IMR-90 (cell line): ENCODE data around the gene PGRMC1. TPM values are rescaled to one million over a fixed set of nuclear protein-coding genes. Genes with fewer than 3 reads are reported as not detected.

Experiments
- ATAC-seq: fragments of 200-7000 bp; cut with Tn5 transposase; 2 replicates; pipeline ENCODE4 v1.9.1; 2020; ENCODE audit warnings: low read depth, mild to moderate bottlenecking, moderate library complexity
- BruUV-seq: library from RNA; stranded (reverse); fragments of 400-500 nt; replicated peaks from 2 replicates; lab custom pipeline; 2021; lab: Mats Ljungman, UMichigan
- CTCF ChIA-PET: fragments of 300-600 bp; formaldehyde crosslinking; extraction: SDS; loops from one replicate; lab custom pipeline; 2021; ENCODE audit warnings: antibody characterized with exemption; lab: Yijun Ruan, JAX
- POLR2A ChIA-PET: fragments of 300-600 bp; sonication (Branson Sonifier 250); formaldehyde crosslinking; loops from one replicate; lab custom pipeline; 2022; ENCODE audit warnings: antibody characterized with exemption; ENCODE audit not compliant: unreplicated experiment; lab: Charles Lee
- DNase-seq: peaks from one replicate; pipeline ENCODE4 v3.0.0; 2013
- H2AFZ ChIP-seq: replicated peaks from 2 replicates; pipeline ENCODE3; 2013; ENCODE audit warnings: low read length, mild to moderate bottlenecking; ENCODE audit not compliant: poor library complexity
- H2AK5ac ChIP-seq: 2 replicates; pipeline ENCODE4 v1.6.1; 2013; ENCODE audit warnings: low read depth, low read length, inconsistent platforms
- H2AK9ac ChIP-seq: replicated peaks from 2 replicates; pipeline ENCODE3; 2013; ENCODE audit warnings: mild to moderate bottlenecking, low read depth, low read length, moderate library complexity; ENCODE audit not compliant: poor library complexity
- H2BK120ac ChIP-seq: 2 replicates; pipeline ENCODE4 v1.6.1; 2013; ENCODE audit warnings: low read depth, low read length, inconsistent platforms
- H2BK15ac ChIP-seq: 3 replicates; pipeline ENCODE4 v1.6.1; 2013; ENCODE audit warnings: low read depth, low read length, inconsistent platforms
- H2BK20ac ChIP-seq: 2 replicates; pipeline ENCODE4 v1.6.1; 2013; ENCODE audit warnings: low read depth, mild to moderate bottlenecking, inconsistent platforms, low read length, moderate library complexity
- H2BK5ac ChIP-seq: 2 replicates; pipeline ENCODE4 v1.6.1; 2013; ENCODE audit warnings: mild to moderate bottlenecking, low read depth, low read length, inconsistent platforms; ENCODE audit not compliant: poor library complexity, severe bottlenecking
- H3K14ac ChIP-seq: replicated peaks from 2 replicates; pipeline ENCODE4 v1.6.1; 2013; ENCODE audit warnings: low read depth, low read length, inconsistent platforms
- H3K18ac ChIP-seq: 2 replicates; pipeline ENCODE4 v1.6.1; 2013; ENCODE audit warnings: low read depth, low read length, control low read depth
- H3K23ac ChIP-seq: 2 replicates; pipeline ENCODE4 v1.6.1; 2013; ENCODE audit warnings: low read depth, low read length, inconsistent platforms
- H3K27ac ChIP-seq: 2 replicates; pipeline ENCODE4 v1.5.1; 2013; ENCODE audit warnings: mild to moderate bottlenecking, control low read depth, low read length; ENCODE audit not compliant: insufficient read depth
- H3K27me3 ChIP-seq: 2 replicates; pipeline ENCODE4 v1.6.1; 2013; ENCODE audit warnings: low read length; ENCODE audit not compliant: control insufficient read depth, insufficient read depth
- H3K36me3 ChIP-seq: 2 replicates; pipeline ENCODE4 v1.6.1; 2013; ENCODE audit warnings: low read length, mixed read lengths; ENCODE audit not compliant: control insufficient read depth, insufficient read depth
- H3K4ac ChIP-seq: 2 replicates; pipeline ENCODE4 v1.6.1; 2013; ENCODE audit warnings: low read depth, low read length, inconsistent platforms
- H3K4me1 ChIP-seq: 2 replicates; pipeline ENCODE4 v1.6.1; 2013; ENCODE audit warnings: low read length, mixed read lengths; ENCODE audit not compliant: control insufficient read depth, insufficient read depth
- H3K4me2 ChIP-seq: 2 replicates; pipeline ENCODE4 v1.6.1; 2013; ENCODE audit warnings: low read depth, mild to moderate bottlenecking, control low read depth, low read length, moderate library complexity
- H3K4me3 ChIP-seq: 2 replicates; pipeline ENCODE4 v1.5.1; 2013; ENCODE audit warnings: low read depth, mild to moderate bottlenecking, control low read depth, low read length, moderate library complexity; ENCODE audit not compliant: insufficient read depth
- H3K56ac ChIP-seq: 2 replicates; pipeline ENCODE4 v1.6.1; 2013; ENCODE audit warnings: low read length, inconsistent platforms; ENCODE audit not compliant: insufficient read depth; ENCODE audit errors: extremely low read depth
- H3K79me1 ChIP-seq, 2 experiments: 2 replicates each; pipeline ENCODE4 v1.6.1; 2013; ENCODE audit warnings: low read length in 2 of 2, inconsistent platforms in 1 of 2, low read depth in 1 of 2
- H3K9ac ChIP-seq: 2 replicates; pipeline ENCODE4 v1.6.1; 2013; ENCODE audit warnings: low read depth, low read length, control low read depth
- H3K9me1 ChIP-seq: 2 replicates; pipeline ENCODE4 v1.6.1; 2013; ENCODE audit warnings: low read length, inconsistent platforms; ENCODE audit not compliant: insufficient read depth
- H3K9me3 ChIP-seq: 2 replicates; pipeline ENCODE4 v1.6.1; 2013; ENCODE audit warnings: low read length; ENCODE audit not compliant: control insufficient read depth, insufficient read depth
- H4K20me1 ChIP-seq: 2 replicates; pipeline ENCODE4 v1.6.1; 2013; ENCODE audit warnings: low read length, inconsistent platforms; ENCODE audit not compliant: insufficient read depth
- H4K5ac ChIP-seq: 2 replicates; pipeline ENCODE4 v1.6.1; 2013; ENCODE audit warnings: mild to moderate bottlenecking, low read depth, low read length, control low read depth
- H4K8ac ChIP-seq, 2 experiments: 2 replicates each; pipeline ENCODE4 v1.6.1; 2013; ENCODE audit warnings: low read depth in 2 of 2, low read length in 2 of 2, control low read depth in 1 of 2, inconsistent platforms in 1 of 2
- H4K91ac ChIP-seq: 2 replicates; pipeline ENCODE4 v1.6.1; 2013; ENCODE audit warnings: low read depth, low read length, inconsistent platforms; ENCODE audit not compliant: insufficient read depth
- BHLHE40 ChIP-seq: fragments of 150-350 bp; IDR thresholded peaks from 2 replicates; pipeline ENCODE4 v1.6.1; 2016; ENCODE audit warnings: mild to moderate bottlenecking, low read depth, low read length
- NFE2L2 ChIP-seq: fragments of 150-350 bp; IDR thresholded peaks from 2 replicates; pipeline ENCODE4 v1.6.1; 2016; ENCODE audit warnings: low read depth, mild to moderate bottlenecking, low read length
- RAD21 ChIP-seq: IDR thresholded peaks from 2 replicates; pipeline ENCODE4 v1.6.1; 2012; ENCODE audit warnings: low read length, improper control_type of control experiment
- RCOR1 ChIP-seq: IDR thresholded peaks from 2 replicates; pipeline ENCODE4 v1.6.1; 2012; ENCODE audit warnings: mild to moderate bottlenecking, low read length, improper control_type of control experiment; ENCODE audit not compliant: insufficient replicate concordance
- RFX5 ChIP-seq: IDR thresholded peaks from 2 replicates; pipeline ENCODE4 v1.8.0; 2012; ENCODE audit warnings: low read depth, mild to moderate bottlenecking, low read length, moderate library complexity
- WGBS, 2 experiments: methylation state at CpG; one replicate each; pipeline versions ENCODE4 v1.1.5 to v1.1.7; 2013; ENCODE audit warnings: missing lambda C conversion rate in 2 of 2; ENCODE audit not compliant: insufficient read length in 1 of 2; ENCODE audit errors: extremely low coverage in 2 of 2; 5-methylcytosine and 5-hydroxymethylcytosine counted together
- dilution Hi-C: fragments of 300-500 bp; cut with HindIII; formaldehyde crosslinking; loops from one replicate; pipeline ENCODE4 v1.14.3; 2018; ENCODE audit warnings: low sequenced_read_pairs; ENCODE audit not compliant: unreplicated experiment
- in situ Hi-C: fragments of 300-500 bp; cut with MboI; formaldehyde crosslinking; loops from 3 replicates; pipeline ENCODE4 v1.14.3; 2019; ENCODE audit warnings: low sequenced_read_pairs, inconsistent platforms, mixed read lengths
- intact Hi-C: fragments of 100-400 bp; cut with micrococcal nuclease; formaldehyde crosslinking; loops from 2 replicates; pipeline ENCODE4 v1.10.0; 2022
- polyA plus RNA-seq, 3 experiments: library from polyadenylated mRNA; depleted of rRNA; stranded (reverse); fragments of >200 nt; gene quantifications; 2 replicates each; pipeline ENCODE4 v1.2.3, GENCODE V29; 2012; ENCODE audit warnings: low replicate concordance in 1 of 3
- total RNA-seq: library from RNA; depleted of rRNA; stranded (reverse); fragments of >200 nt; gene quantifications from 2 replicates; pipeline ENCODE4 v1.2.3, GENCODE V29; 2012
- TF ChIP-seq, protein P1 (sequence below): fragments of 150-350 bp; IDR thresholded peaks from 2 replicates; pipeline ENCODE4 v1.6.1; 2016; ENCODE audit warnings: low read depth, mild to moderate bottlenecking, low read length, moderate library complexity, borderline replicate concordance

PGRMC1 gene
- total and polyA plus RNA-seq, 2 of the 4 experiments (the other 2 are of a cell fraction) = 58.5 to 75.3 TPM

DNA sequence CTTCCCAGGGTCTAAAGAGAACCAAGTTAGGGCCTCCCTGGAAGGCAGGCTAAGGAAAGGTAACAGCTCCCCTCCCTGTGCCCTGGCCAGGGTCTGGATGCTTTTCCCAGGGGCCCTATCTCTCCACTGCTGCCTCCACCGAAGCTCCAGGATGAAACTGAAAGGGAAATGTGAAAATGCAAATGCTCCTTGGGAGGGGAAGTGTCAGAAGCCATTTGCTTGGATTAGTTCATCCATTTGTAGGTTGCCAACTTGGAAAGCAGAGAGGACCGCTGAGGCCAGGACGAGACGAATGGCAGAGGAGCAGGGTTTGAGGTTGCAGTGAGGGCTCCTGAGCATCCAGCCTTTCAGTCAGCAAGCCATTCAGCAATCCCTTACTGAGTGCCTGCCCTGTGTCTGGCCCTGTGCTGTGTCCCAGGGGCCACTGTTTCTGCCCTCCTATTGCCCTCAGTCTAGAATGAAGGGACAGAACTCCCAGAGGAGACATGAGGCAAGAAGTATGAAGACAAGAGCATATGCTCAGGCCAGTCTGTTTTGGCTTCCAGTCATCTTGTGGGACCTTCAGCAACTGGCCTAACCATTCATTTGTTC, 45.9 kb upstream of the PGRMC1 start:
- TF ChIP-seq, protein P1, sequence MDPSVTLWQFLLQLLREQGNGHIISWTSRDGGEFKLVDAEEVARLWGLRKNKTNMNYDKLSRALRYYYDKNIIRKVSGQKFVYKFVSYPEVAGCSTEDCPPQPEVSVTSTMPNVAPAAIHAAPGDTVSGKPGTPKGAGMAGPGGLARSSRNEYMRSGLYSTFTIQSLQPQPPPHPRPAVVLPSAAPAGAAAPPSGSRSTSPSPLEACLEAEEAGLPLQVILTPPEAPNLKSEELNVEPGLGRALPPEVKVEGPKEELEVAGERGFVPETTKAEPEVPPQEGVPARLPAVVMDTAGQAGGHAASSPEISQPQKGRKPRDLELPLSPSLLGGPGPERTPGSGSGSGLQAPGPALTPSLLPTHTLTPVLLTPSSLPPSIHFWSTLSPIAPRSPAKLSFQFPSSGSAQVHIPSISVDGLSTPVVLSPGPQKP = no peak
- TF ChIP-seq NFE2L2 (no peak), RCOR1 (no peak), BHLHE40 (no peak), RFX5 (no peak), RAD21 (no peak)
- Histone ChIP-seq H3K56ac (no peak overlapping the region), H2AFZ (no peak overlapping the region), H2BK120ac (no peak overlapping the region), H3K4me1 (no peaks in the 10 kb centered on the region), H3K9me1 (no peaks in the 10 kb centered on the region), H3K23ac (no peak overlapping the region), H3K4me3 (no peak overlapping the region), H2BK5ac (no peak overlapping the region), H3K79me1 (no peaks in the 10 kb centered on the region), H4K20me1 (no peaks in the 10 kb centered on the region), H3K27ac (no peak overlapping the region), H3K36me3 (no peaks in the 10 kb centered on the region), H2BK20ac (no peak overlapping the region), H3K18ac (no peak overlapping the region), H4K91ac (no peak overlapping the region), H2AK5ac (no peak overlapping the region), H3K9ac (no peak overlapping the region), H2BK15ac (no peak overlapping the region), H3K27me3 (peaks cover 4% of the 10 kb centered on the region), H4K5ac (no peak overlapping the region), H3K9me3 (no peaks in the 10 kb centered on the region), H2AK9ac (no peak overlapping the region), H3K14ac (no peak overlapping the region), H4K8ac (no peak overlapping the region), H3K4ac (no peak overlapping the region), H3K4me2 (no peak overlapping the region)
- WGBS, 2 experiments = 60% methylated on average over 2 of the region's 4 CpGs; no CpG with 5 or more reads in 1 of the 2 experiments
- dilution Hi-C loops (no loop called here), in situ Hi-C loops (no loop called here), intact Hi-C loops (no loop called here)
- CTCF ChIA-PET = no interaction called here
- POLR2A ChIA-PET = no interaction called here
- DNase-seq (no peak), ATAC-seq (no peak)
- BruUV-seq = no TSS peak
